CD14-positive monocyte (primary cell): ENCODE data around the gene CLDN10. TPM values are rescaled to one million over a fixed set of nuclear protein-coding genes. Genes with fewer than 3 reads are reported as not detected.

Experiments
- DNase-seq, 3 donors: peaks; one replicate each; pipeline ENCODE4 v3.0.0-alpha.2; 2011 to 2022
- H2AFZ ChIP-seq: 2 replicates; pipeline ENCODE4 v1.6.0; 2012; ENCODE audit warnings: mild to moderate bottlenecking, low read depth, low read length, inconsistent platforms; ENCODE audit not compliant: insufficient read depth, poor library complexity, severe bottlenecking
- H3K27ac ChIP-seq, 2 donors: 1 replicate in 1 of 2; 2 replicates in 1 of 2; pipeline ENCODE4 v1.5.1; 2012 to 2013; ENCODE audit warnings: low read length in 2 of 2, control low read depth in 1 of 2, inconsistent platforms in 1 of 2, low read depth in 1 of 2, mild to moderate bottlenecking in 1 of 2
- H3K27me3 ChIP-seq, 2 donors: one replicate each; pipeline versions ENCODE4 v1.6.0 to v1.6.1; 2011 to 2013; ENCODE audit warnings: low read length in 2 of 2; ENCODE audit not compliant: control insufficient read depth in 2 of 2, insufficient read depth in 2 of 2
- H3K36me3 ChIP-seq, 2 donors: replicated peaks in 1 of 2; 1 replicate in 1 of 2; 2 replicates in 1 of 2; pipeline versions ENCODE4 v1.5.1 to v1.6.1; 2012 to 2013; ENCODE audit warnings: low read length in 2 of 2, control low read depth in 1 of 2, inconsistent platforms in 1 of 2, mild to moderate bottlenecking in 1 of 2; ENCODE audit not compliant: insufficient read depth in 2 of 2, control insufficient read depth in 1 of 2
- H3K4me1 ChIP-seq, 2 donors: 1 replicate in 1 of 2; 2 replicates in 1 of 2; pipeline versions ENCODE4 v1.5.1 to v1.6.1; 2012 to 2013; ENCODE audit warnings: low read length in 2 of 2, control low read depth in 1 of 2, inconsistent platforms in 1 of 2, mild to moderate bottlenecking in 1 of 2, moderate library complexity in 1 of 2; ENCODE audit not compliant: insufficient read depth in 2 of 2, control insufficient read depth in 1 of 2
- H3K4me2 ChIP-seq: replicated peaks from 2 replicates; pipeline ENCODE3; 2012; ENCODE audit warnings: low read length, moderate library complexity, mild to moderate bottlenecking; ENCODE audit not compliant: poor library complexity, severe bottlenecking; ENCODE audit errors: extremely low read depth
- H3K4me3 ChIP-seq, 3 experiments: fragments of 200-600 bp in 1 of 3; sonication (generic) in 1 of 3; replicated peaks in 1 of 3; 1 replicate in 2 of 3; 2 replicates in 1 of 3; pipeline ENCODE4 v1.5.1; 2011 to 2013; ENCODE audit warnings: low read length in 3 of 3, mild to moderate bottlenecking in 3 of 3, control low read depth in 2 of 3, low read depth in 2 of 3, inconsistent platforms in 1 of 3, moderate library complexity in 1 of 3
- H3K79me2 ChIP-seq: 2 replicates; pipeline ENCODE4 v1.6.0; 2012; ENCODE audit warnings: mild to moderate bottlenecking, control low read depth, inconsistent platforms, low read length, moderate library complexity; ENCODE audit not compliant: insufficient read depth
- H3K9ac ChIP-seq: 2 replicates; pipeline ENCODE4 v1.6.0; 2017; ENCODE audit warnings: low read length, mild to moderate bottlenecking; ENCODE audit not compliant: insufficient read depth, poor library complexity, severe bottlenecking
- H3K9me3 ChIP-seq, 2 donors: replicated peaks in 1 of 2; 1 replicate in 1 of 2; 2 replicates in 1 of 2; pipeline versions ENCODE4 v1.5.1 to v1.6.1; 2012 to 2013; ENCODE audit warnings: low read length in 2 of 2, control low read depth in 1 of 2; ENCODE audit not compliant: control insufficient read depth in 1 of 2, insufficient read depth in 1 of 2
- H4K20me1 ChIP-seq: 2 replicates; pipeline ENCODE4 v1.6.0; 2012; ENCODE audit warnings: mild to moderate bottlenecking, low read length, control low read depth, moderate library complexity; ENCODE audit not compliant: insufficient read depth
- H3K27ac Mint-ChIP-seq, 7 donors: one replicate each; pipeline ENCODE4 v1.8.0; 2020; ENCODE audit warnings: mild to moderate bottlenecking in 7 of 7, mixed read lengths in 7 of 7, moderate library complexity in 6 of 7, inconsistent platforms in 2 of 7
- H3K27me3 Mint-ChIP-seq, 3 donors: one replicate each; pipeline ENCODE4 v1.8.0; 2021 to 2022; ENCODE audit warnings: low read depth in 3 of 3, mild to moderate bottlenecking in 3 of 3, mixed read lengths in 3 of 3, moderate library complexity in 3 of 3, inconsistent platforms in 1 of 3
- H3K36me3 Mint-ChIP-seq, 2 donors: one replicate each; pipeline ENCODE4 v1.8.0; 2020; ENCODE audit warnings: mixed read lengths in 2 of 2, inconsistent platforms in 1 of 2, mild to moderate bottlenecking in 1 of 2
- H3K4me1 Mint-ChIP-seq: one replicate; pipeline ENCODE4 v1.8.0; 2020; ENCODE audit warnings: mild to moderate bottlenecking, mixed read lengths
- H3K4me3 Mint-ChIP-seq, 2 donors: one replicate each; pipeline ENCODE4 v1.8.0; 2020; ENCODE audit warnings: mild to moderate bottlenecking in 2 of 2, mixed read lengths in 2 of 2, moderate library complexity in 1 of 2
- H3K9me3 Mint-ChIP-seq, 7 donors: one replicate each; pipeline ENCODE4 v1.8.0; 2020 to 2022; ENCODE audit warnings: mixed read lengths in 7 of 7, mild to moderate bottlenecking in 6 of 7, moderate library complexity in 6 of 7, inconsistent platforms in 2 of 7
- CTCF ChIP-seq: fragments of 200-600 bp; IDR thresholded peaks from one replicate; pipeline ENCODE4 v1.8.0; 2022; ENCODE audit warnings: antibody characterized with exemption, mild to moderate bottlenecking
- WGBS: methylation state at CpG from one replicate; pipeline ENCODE4 v1.1.5; 2013; ENCODE audit warnings: missing lambda C conversion rate; ENCODE audit not compliant: insufficient coverage; 5-methylcytosine and 5-hydroxymethylcytosine counted together
- intact Hi-C, 2 donors: fragments of 100-400 bp; cut with micrococcal nuclease; formaldehyde crosslinking; loops; one replicate each; pipeline versions ENCODE4 v1.15.0 to v1.15.1; 2023
- polyA plus RNA-seq, 3 donors: library from polyadenylated mRNA; depleted of rRNA in 1 of 3; unstranded in 2 of 3; stranded (reverse) in 1 of 3; fragments of 300-500 nt in 2 of 3; fragments of >200 nt in 1 of 3; fragmentation: Illumina TruSeq in 2 of 3; gene quantifications; 1 replicate in 2 of 3; 2 replicates in 1 of 3; pipeline ENCODE4 v1.2.3, GENCODE V29; 2012 to 2021

The CLDN10 gene
- polyA plus RNA-seq, 3 donors: 0.35 TPM; not detected in 2

GRCh38 chr13:95579303-95579702 lies 26.8 kb downstream of the CLDN10 start:
- Histone ChIP-seq H3K9ac (no peak overlapping the region), H3K27me3 (no peaks in the 10 kb centered on the region), H3K79me2 (no peaks in the 10 kb centered on the region), H3K27ac (no peak overlapping the region), H3K36me3 (no peaks in the 10 kb centered on the region), H3K9me3 (no peaks in the 10 kb centered on the region), H3K4me1 (no peaks in the 10 kb centered on the region), H2AFZ (no peak overlapping the region), H3K4me3 (no peak overlapping the region), H3K4me2 (no peak overlapping the region), H4K20me1 (no peaks in the 10 kb centered on the region)
- no peak overlapping the region for H3K27ac Mint-ChIP-seq
- H3K4me3 Mint-ChIP-seq: no peak overlapping the region
- no peaks in the 10 kb centered on the region for H3K4me1 Mint-ChIP-seq
- H3K36me3 Mint-ChIP-seq: no peaks in the 10 kb centered on the region
- WGBS: 89% methylated on average over 3 of the region's 3 CpGs
- intact Hi-C loops: no loop called here
- H3K27me3 Mint-ChIP-seq: no peaks in the 10 kb centered on the region
- no peaks in the 10 kb centered on the region for H3K9me3 Mint-ChIP-seq
- no peak for DNase-seq
- TF ChIP-seq CTCF: no peak

GRCh38 chr13:95585867-95586266 lies 33.3 kb downstream of the CLDN10 start:
- H3K4me2 ChIP-seq: no peak overlapping the region
- Mint-ChIP-seq H3K9me3 (peaks cover 0 to 3% (median 0%) of the 10 kb centered on the region in 7 donors), H3K4me3 (no peak overlapping the region), H3K36me3 (no peaks in the 10 kb centered on the region), H3K4me1 (no peaks in the 10 kb centered on the region), H3K27me3 (peaks cover 0 to 2% (median 0%) of the 10 kb centered on the region in 3 donors), H3K27ac (no peak overlapping the region)
- no peaks in the 10 kb centered on the region for H3K79me2 ChIP-seq
- intact Hi-C loops: no loop called here
- H3K36me3 ChIP-seq: no peaks in the 10 kb centered on the region
- H3K27ac ChIP-seq: no peak overlapping the region
- H4K20me1 ChIP-seq: no peaks in the 10 kb centered on the region
- peaks cover 0 to 6% of the 10 kb centered on the region in 2 donors for H3K9me3 ChIP-seq
- no peak overlapping the region for H3K9ac ChIP-seq
- H3K27me3 ChIP-seq: no peaks in the 10 kb centered on the region
- H2AFZ ChIP-seq: no peak overlapping the region
- no peak overlapping the region for H3K4me3 ChIP-seq
- no peak for DNase-seq
- no peak for TF ChIP-seq CTCF
- H3K4me1 ChIP-seq: no peaks in the 10 kb centered on the region
- no CpG with 5 or more reads among the region's 4 CpGs for WGBS
